Activated T-cell treated with anti-CD3 and anti-CD28 coated beads, Interleukin-2, amount 50 U/mL, for 1 hour (primary cell): Measurements from ENCODE around the gene SPEG.

Experiments used
- DNase-seq: peaks from one replicate; pipeline ENCODE4 v3.0.0-alpha.2; 2020

The SPEG gene

GRCh38 chr2:219517954-219518778, 83.5 kb downstream of the SPEG start:
- DNase-seq = no peak

DNA sequence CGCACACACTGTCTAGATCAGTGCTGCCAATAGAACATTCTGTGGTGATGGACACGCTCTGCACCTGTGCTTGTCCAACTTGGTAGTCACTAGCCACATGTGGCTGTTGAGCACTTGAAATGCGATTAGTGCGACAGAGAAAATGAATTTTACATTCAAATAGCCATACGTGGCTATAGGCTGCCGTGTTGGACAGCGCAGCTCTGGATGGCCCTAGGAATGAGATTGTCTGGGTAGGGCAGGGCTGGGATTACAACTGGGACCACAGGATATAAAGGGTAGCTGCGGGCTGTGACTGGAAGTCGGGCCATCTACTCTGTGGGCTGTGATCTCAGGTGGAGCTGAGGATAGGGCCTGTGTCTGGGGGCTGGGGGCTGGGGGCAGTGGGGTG, 84.9 kb downstream of the SPEG start:
- DNase-seq = no peak

- no peak for DNase-seq
These were observed 85.4 kb downstream of the SPEG start for GRCh38 chr2:219520079-219520478.

GRCh38 chr2:219521066-219521880, 86.6 kb downstream of the SPEG start:
- no peak for DNase-seq

- DNase-seq = no peak
These were observed 87.7 kb downstream of the SPEG start for GRCh38 chr2:219522111-219523030.

DNA sequence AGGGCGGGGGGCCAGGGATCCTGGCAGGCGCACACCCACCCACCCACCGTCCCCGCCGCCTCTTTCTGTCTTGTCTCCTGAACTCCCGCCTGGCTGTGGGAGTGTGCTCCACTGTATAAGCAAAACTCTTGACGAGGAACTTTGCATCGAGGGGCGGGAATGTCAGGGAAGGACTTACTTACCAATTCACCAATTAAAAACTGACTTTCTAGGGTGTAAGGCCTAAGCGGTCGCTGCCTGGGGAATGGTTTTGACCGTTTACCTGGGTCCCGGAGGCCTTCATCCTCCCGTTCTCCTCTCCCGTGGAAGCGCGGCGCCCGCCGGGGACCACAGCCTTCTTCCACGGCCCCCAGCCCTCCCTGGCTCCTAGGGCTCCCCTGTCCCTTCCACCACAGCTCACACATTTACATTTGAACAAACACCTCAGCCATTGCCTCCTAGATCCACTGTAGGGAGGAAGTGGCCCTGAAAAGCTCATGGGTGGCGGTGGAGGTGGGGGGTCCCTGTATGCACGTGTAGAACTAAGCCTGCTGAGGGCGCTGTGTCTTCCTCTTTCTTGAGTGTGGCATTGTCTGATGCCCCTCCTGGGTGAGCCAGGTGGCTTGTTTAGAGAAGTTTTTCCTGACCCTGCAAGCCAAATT, 88.5 kb downstream of the SPEG start:
- no peak for DNase-seq

- no peak for DNase-seq
These were observed 90.2 kb downstream of the SPEG start for GRCh38 chr2:219524817-219525216.

- DNase-seq = no peak
These were observed 91.0 kb downstream of the SPEG start for GRCh38 chr2:219525533-219526232.

DNA sequence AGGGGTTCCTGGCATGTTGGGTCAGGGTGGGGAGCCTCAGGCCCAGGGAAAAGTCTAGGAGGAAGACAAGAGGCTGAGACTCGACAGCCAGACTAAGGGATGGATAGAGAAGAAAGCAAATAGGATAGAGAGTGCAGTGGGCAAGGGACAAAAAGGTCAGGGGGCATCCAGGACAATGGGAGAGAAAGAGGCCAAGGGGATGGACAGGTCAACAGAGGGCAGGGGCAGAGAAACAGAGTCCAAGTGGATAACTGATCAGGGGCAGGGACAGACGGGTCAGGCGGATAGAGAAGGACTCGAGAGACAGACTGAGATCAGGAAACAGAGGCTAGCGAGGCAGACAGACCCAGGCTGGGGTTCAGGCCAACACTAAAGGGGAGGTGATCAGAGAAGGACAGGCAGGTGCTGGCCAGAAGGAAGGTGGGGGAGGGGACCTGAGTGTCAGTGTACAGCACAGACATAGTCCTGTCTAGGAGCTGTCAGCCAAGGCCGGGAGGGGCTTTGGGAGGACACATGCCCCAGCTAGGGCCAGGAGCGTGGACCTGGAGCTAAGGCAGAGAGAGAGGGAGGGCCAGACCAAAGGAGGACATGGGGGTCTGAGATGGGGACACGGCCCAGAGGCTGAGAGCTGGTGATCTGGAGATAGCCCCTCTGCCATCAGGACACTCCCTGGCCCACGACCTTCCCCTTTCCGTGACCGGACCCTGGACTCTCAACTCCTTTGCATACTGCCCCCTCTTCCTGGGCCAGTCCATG, 91.9 kb downstream of the SPEG start:
- DNase-seq = no peak

- DNase-seq = no peak
These were observed 92.4 kb downstream of the SPEG start for GRCh38 chr2:219527076-219527394.

DNA sequence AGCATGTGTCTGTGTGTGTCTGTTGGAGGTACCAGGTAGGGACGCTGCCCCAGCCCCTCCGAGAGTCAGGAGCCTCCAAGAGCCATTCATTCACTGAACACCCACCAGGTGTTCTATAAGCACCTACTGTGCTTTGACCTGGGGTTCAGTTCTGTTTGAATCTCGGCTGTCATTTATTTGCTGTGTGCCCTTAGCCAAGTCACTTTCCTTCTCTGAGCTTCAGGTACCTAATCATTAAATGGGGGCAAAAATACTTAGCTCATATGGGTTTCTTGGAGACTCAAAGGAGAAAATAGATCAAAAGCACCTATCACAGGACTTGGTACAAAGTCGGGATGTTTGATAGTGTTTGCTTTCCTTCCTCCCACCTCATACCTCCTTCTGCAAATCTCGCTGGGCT, 92.8 kb downstream of the SPEG start:
- no peak for DNase-seq

GRCh38 chr2:219530048-219530963, 95.7 kb downstream of the SPEG start:
- peak; percentile 89 for DNase-seq

DNA sequence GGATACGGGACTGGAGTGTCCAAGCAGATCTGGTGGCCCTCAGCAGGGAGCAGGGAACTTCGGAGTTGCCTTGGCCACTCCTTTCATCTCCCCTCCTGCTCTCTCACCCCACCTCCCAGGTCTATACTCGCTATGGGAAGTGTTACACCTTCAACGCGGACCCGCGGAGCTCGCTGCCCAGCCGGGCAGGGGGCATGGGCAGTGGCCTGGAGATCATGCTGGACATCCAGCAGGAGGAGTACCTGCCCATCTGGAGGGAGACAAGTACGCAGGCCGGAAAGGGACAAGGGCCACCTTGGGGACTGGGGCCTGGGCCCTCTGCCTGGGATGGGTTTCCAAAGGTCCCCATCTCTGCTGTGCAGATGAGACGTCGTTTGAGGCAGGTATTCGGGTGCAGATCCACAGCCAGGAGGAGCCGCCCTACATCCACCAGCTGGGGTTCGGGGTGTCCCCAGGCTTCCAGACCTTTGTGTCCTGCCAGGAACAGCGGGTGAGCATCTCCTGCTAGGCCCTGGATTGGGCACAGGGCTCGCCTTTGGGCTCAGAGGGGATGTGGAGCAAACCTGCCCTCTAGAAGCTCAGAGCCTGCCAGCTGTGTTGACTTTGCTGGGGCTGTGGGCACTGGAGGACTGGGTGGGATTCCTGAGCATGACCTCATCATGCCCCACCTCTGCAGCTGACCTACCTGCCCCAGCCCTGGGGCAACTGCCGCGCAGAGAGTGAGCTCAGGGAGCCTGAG, 97.2 kb downstream of the SPEG start:
- DNase-seq = no peak

DNA sequence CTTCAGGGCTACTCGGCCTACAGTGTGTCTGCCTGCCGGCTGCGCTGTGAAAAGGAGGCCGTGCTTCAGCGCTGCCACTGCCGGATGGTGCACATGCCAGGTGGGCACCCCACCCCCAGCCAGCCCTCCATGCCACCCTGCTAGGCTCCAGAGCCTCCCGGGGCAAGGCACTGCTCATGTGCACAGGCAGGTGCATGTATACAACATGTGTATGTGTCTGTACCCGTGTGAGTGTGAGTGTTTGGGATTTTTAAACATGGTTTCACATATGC, 97.7 kb downstream of the SPEG start:
- DNase-seq = no peak

GRCh38 chr2:219533930-219534661, 99.5 kb downstream of the SPEG start:
- no peak for DNase-seq

DNA sequence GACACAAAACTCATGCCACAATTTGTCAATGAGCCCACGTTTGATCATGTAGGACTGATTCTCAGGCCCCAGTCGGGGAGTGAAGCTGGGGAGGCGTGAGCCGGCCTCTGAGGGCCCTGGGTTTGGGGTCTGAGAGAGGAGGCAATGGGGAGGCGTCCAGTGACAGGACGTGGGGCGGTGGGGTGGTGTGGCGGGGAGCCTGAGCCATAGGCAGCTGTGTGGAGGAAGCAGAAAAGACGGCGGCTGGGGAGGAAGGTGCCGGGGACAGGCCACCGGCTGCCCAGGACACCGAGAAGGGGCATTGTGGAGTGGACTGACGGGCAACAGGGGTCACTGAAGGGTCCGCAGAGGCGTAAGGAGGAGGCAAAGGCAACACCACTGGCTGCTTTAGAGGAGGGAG, 101.8 kb downstream of the SPEG start:
- no peak for DNase-seq

- DNase-seq = no peak
These were observed 102.3 kb downstream of the SPEG start for GRCh38 chr2:219536967-219537366.

DNA sequence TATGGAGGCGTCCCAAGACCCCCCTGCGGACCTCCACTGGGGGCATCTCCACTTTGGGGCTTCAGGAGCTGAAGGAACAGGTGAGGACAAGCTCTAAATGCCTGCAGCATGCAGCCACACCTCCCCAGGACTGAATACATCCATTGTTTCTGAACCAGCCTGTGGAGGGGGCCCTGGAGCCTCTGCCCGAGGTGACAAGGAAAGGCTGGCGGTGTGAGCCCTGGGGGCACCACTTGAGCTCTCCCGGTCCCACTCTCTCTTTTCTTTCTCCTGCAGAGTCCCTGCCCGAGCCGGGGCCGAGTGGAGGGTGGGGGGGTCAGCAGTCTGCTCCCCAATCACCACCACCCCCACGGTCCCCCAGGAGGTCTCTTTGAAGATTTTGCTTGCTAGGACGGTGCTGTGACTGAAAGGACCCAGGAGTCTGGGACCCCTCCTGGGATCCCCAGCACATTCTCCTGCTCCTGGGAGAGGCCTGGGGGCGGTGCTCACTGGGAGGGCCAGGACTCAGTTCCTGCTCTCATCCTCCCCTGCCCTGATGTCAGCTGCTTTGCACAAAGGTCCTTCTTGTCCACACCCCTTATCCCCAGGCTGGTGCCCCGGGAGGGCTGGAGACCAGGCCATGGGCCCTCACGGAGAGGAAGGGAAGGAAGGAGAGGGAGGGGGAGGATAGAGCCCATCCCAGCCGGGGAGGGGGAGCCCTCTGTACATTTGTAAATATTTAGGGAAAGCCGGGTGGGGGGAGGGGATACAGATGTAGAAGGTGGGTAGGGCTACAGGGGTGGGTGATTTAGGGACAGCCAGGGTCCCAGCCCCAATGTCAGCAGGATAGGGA, 103.2 kb downstream of the SPEG start:
- DNase-seq = no peak
